ENCODE results near the gene MUS81. TPM values are rescaled to one million over a fixed set of nuclear protein-coding genes. Genes with fewer than 3 reads are reported as not detected.

The MUS81 gene
- total RNA-seq, 1 experiment from 2014 or later: 13.6 TPM

GRCh38 chr11:65912845-65913244, 52.6 kb downstream of the MUS81 start:
- no peak for DNase-seq (ENCODE audit: low spot score)

GRCh38 chr11:65915101-65915820, 55.0 kb downstream of the MUS81 start:
- no peak for DNase-seq (ENCODE audit: low spot score)

- DNase-seq (ENCODE audit: low spot score): peak; percentile 96
Observed at GRCh38 chr11:65915821-65916251, 55.6 kb downstream of the MUS81 start.

Other genes with a start within 250 kb of the MUS81 start
- gene MAP3K11, start 246.2 kb upstream of the MUS81 start, total RNA-seq (2014; rRNA removed; shearing (Covaris generic)): 7.4 and 9.1 TPM in 2 replicates
- 11.7 TPM in 2 replicates for gene PCNX3, start 244.7 kb upstream of the MUS81 start, total RNA-seq (2014; rRNA removed; shearing (Covaris generic))
- gene SIPA1, start 222.3 kb upstream of the MUS81 start, total RNA-seq (2014; rRNA removed; shearing (Covaris generic)): 11.3 and 18.4 TPM in 2 replicates
- gene RELA, start 197.5 kb upstream of the MUS81 start, total RNA-seq (2014; rRNA removed; shearing (Covaris generic)): 26.3 and 48.1 TPM in 2 replicates
- gene KAT5, start 148.2 kb upstream of the MUS81 start, total RNA-seq (2014; rRNA removed; shearing (Covaris generic)): 39.1 and 45.1 TPM in 2 replicates
- 24.2 and 36.1 TPM in 2 replicates for gene RNASEH2C, start 139.6 kb upstream of the MUS81 start, total RNA-seq (2014; rRNA removed; shearing (Covaris generic))
- 4.6 and 6.1 TPM in 2 replicates for gene AP5B1, start 79.5 kb upstream of the MUS81 start, total RNA-seq (2014; rRNA removed; shearing (Covaris generic))
- not detected in 2 replicates for gene OVOL1, start 73.4 kb upstream of the MUS81 start, total RNA-seq (2014; rRNA removed; shearing (Covaris generic))
- not detected in 2 replicates for gene SNX32, start 26.5 kb upstream of the MUS81 start, total RNA-seq (2014; rRNA removed; shearing (Covaris generic))
- 1,250 and 1,621 TPM in 2 replicates for gene CFL1, start 2.3 kb upstream of the MUS81 start, total RNA-seq (2014; rRNA removed; shearing (Covaris generic))
- 0.33 and 3.9 TPM in 2 replicates for gene EFEMP2, start 12.4 kb downstream of the MUS81 start, total RNA-seq (2014; rRNA removed; shearing (Covaris generic))
- gene CTSW, start 19.4 kb downstream of the MUS81 start, total RNA-seq (2014; rRNA removed; shearing (Covaris generic)): not detected in 2 replicates
- gene FIBP, start 28.0 kb downstream of the MUS81 start, total RNA-seq (2014; rRNA removed; shearing (Covaris generic)): 175 and 231 TPM in 2 replicates
- gene CCDC85B, start 30.2 kb downstream of the MUS81 start, total RNA-seq (2014; rRNA removed; shearing (Covaris generic)): 35.8 and 44.2 TPM in 2 replicates
- gene FOSL1, start 40.0 kb downstream of the MUS81 start, total RNA-seq (2014; rRNA removed; shearing (Covaris generic)): 12.9 and 18.0 TPM in 2 replicates
- gene C11orf68, start 58.6 kb downstream of the MUS81 start, total RNA-seq (2014; rRNA removed; shearing (Covaris generic)): 13.4 and 14.3 TPM in 2 replicates
- 181 and 235 TPM in 2 replicates for gene DRAP1, start 59.0 kb downstream of the MUS81 start, total RNA-seq (2014; rRNA removed; shearing (Covaris generic))
- not detected in 2 replicates for gene TSGA10IP, start 85.0 kb downstream of the MUS81 start, total RNA-seq (2014; rRNA removed; shearing (Covaris generic))
- 43.3 and 43.4 TPM in 2 replicates for gene SART1, start 101.3 kb downstream of the MUS81 start, total RNA-seq (2014; rRNA removed; shearing (Covaris generic))
- gene EIF1AD, start 141.7 kb downstream of the MUS81 start, total RNA-seq (2014; rRNA removed; shearing (Covaris generic)): 20.7 and 32.4 TPM in 2 replicates
- gene BANF1, start 142.1 kb downstream of the MUS81 start, total RNA-seq (2014; rRNA removed; shearing (Covaris generic)): 31.5 and 85.2 TPM in 2 replicates
- gene CST6, start 151.6 kb downstream of the MUS81 start, total RNA-seq (2014; rRNA removed; shearing (Covaris generic)): not detected in 2 replicates
- 2.6 and 4.6 TPM in 2 replicates for gene CATSPER1, start 166.0 kb downstream of the MUS81 start, total RNA-seq (2014; rRNA removed; shearing (Covaris generic))
- not detected in 2 replicates for gene GAL3ST3, start 188.7 kb downstream of the MUS81 start, total RNA-seq (2014; rRNA removed; shearing (Covaris generic))
- 135 and 140 TPM in 2 replicates for gene SF3B2, start 191.9 kb downstream of the MUS81 start, total RNA-seq (2014; rRNA removed; shearing (Covaris generic))
- 7.6 and 8.9 TPM in 2 replicates for gene PACS1, start 209.8 kb downstream of the MUS81 start, total RNA-seq (2014; rRNA removed; shearing (Covaris generic))